ACC112 (cell line): ENCODE data around the gene CERS6.

ENCODE experiments used
- H2AFZ ChIP-seq: fragments of 200-600 bp; sonication (generic); one replicate; pipeline ENCODE4 v1.6.0; 2017; ENCODE audit warnings: antibody characterized with exemption, low read length; ENCODE audit not compliant: unreplicated experiment
- H3K27ac ChIP-seq: fragments of 200-600 bp; sonication (generic); 2 replicates; pipeline ENCODE4 v1.5.1; 2014; ENCODE audit warnings: low read depth, mild to moderate bottlenecking, antibody characterized with exemption, low read length, moderate library complexity
- H3K27me3 ChIP-seq: fragments of 200-600 bp; sonication (generic); 2 replicates; pipeline ENCODE4 v1.6.1; 2014; ENCODE audit warnings: mild to moderate bottlenecking, antibody characterized with exemption, low read length, moderate library complexity, mixed read lengths; ENCODE audit not compliant: insufficient read depth
- H3K36me3 ChIP-seq: fragments of 200-600 bp; sonication (generic); 2 replicates; pipeline ENCODE4 v1.6.1; 2016; ENCODE audit warnings: mild to moderate bottlenecking, antibody characterized with exemption, low read length, moderate library complexity, mixed read lengths; ENCODE audit not compliant: insufficient read depth
- H3K4me1 ChIP-seq: fragments of 200-600 bp; sonication (generic); one replicate; pipeline ENCODE4 v1.6.1; 2016; ENCODE audit warnings: low read length, mixed read lengths; ENCODE audit not compliant: insufficient read depth, unreplicated experiment, control insufficient read depth
- H3K4me3 ChIP-seq: fragments of 200-600 bp; sonication (generic); 2 replicates; pipeline ENCODE4 v1.5.1; 2014; ENCODE audit warnings: mild to moderate bottlenecking, low read depth, low read length
- H3K79me2 ChIP-seq: fragments of 200-600 bp; sonication (generic); one replicate; pipeline ENCODE4 v1.6.0; 2016; ENCODE audit warnings: low read length; ENCODE audit not compliant: control insufficient read depth, unreplicated experiment, insufficient read depth

CERS6 gene

GRCh38 chr2:168457190-168457895 is 1.3 kb downstream of the CERS6 start:
- Histone ChIP-seq H3K79me2 (peaks cover 60% of the 10 kb centered on the region), H2AFZ (peak overlapping the region; percentile 88), H3K27ac (no peak overlapping the region), H3K27me3 (no peaks in the 10 kb centered on the region), H3K36me3 (no peaks in the 10 kb centered on the region), H3K4me3 (peak overlapping the region; percentile 98), H3K4me1 (peaks cover 20% of the 10 kb centered on the region)

DNA sequence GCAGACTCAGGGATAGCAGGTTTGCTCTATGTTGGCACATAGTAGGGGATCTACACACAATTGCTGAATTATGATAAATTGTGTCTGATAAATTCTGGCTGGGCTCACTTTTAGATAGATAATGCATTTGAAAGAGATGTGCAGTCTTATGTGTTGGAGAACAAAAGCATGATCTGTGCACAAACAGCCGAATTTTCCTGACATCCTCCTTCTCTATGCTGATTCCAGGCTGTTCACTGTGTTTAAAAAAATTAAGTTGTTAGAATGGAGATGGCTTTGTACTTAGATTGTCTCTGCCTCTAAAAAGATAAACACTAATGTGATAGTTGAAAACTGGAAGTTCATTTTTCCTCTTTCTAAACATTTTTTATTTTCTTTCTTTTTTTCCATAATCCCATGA is 2.1 kb downstream of the CERS6 start:
- Histone ChIP-seq H3K36me3 (no peaks in the 10 kb centered on the region), H2AFZ (no peak overlapping the region), H3K4me1 (peaks cover 20% of the 10 kb centered on the region), H3K27me3 (no peaks in the 10 kb centered on the region), H3K79me2 (peaks cover 64% of the 10 kb centered on the region), H3K4me3 (peak overlapping the region; percentile 98), H3K27ac (no peak overlapping the region)

- no peaks in the 10 kb centered on the region for H3K27me3 ChIP-seq
- H3K36me3 ChIP-seq, result no peaks in the 10 kb centered on the region
- H2AFZ ChIP-seq, result no peak overlapping the region
- H3K4me3 ChIP-seq, result peak overlapping the region; percentile 98
- H3K79me2 ChIP-seq, result peaks cover 71% of the 10 kb centered on the region
- no peak overlapping the region for H3K27ac ChIP-seq
- H3K4me1 ChIP-seq, result peaks cover 20% of the 10 kb centered on the region
These were observed 3.2 kb downstream of the CERS6 start for GRCh38 chr2:168459256-168459655.

GRCh38 chr2:168460571-168460970 is 4.5 kb downstream of the CERS6 start:
- Histone ChIP-seq H3K27me3 (no peaks in the 10 kb centered on the region), H3K79me2 (peaks cover 76% of the 10 kb centered on the region), H2AFZ (no peak overlapping the region), H3K4me3 (no peak overlapping the region), H3K27ac (no peak overlapping the region), H3K36me3 (no peaks in the 10 kb centered on the region), H3K4me1 (peaks cover 12% of the 10 kb centered on the region)

GRCh38 chr2:168461178-168461941 is 5.3 kb downstream of the CERS6 start:
- Histone ChIP-seq H3K79me2 (peaks cover 77% of the 10 kb centered on the region), H2AFZ (no peak overlapping the region), H3K27ac (no peak overlapping the region), H3K4me1 (peaks cover 16% of the 10 kb centered on the region), H3K36me3 (no peaks in the 10 kb centered on the region), H3K4me3 (no peak overlapping the region), H3K27me3 (no peaks in the 10 kb centered on the region)

DNA sequence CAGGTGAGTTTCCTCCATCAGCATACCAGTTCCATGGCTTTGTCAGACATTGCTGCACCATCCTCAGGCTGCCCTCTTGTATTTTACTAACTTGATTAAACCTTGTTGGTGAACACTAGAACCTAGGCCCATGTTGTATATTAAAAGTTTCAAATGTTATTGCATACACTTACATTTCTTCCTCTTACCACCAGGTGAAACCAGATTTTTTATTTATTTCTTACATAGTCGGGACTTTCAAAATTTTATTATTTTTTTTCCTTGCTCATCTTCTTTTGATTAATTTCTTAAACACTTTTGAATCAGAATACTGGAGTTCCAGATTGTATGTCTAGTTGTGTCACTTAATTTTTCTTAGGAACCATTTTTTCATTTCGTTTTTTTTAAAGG is 5.9 kb downstream of the CERS6 start:
- Histone ChIP-seq H3K79me2 (peaks cover 77% of the 10 kb centered on the region), H3K27ac (no peak overlapping the region), H2AFZ (no peak overlapping the region), H3K27me3 (no peaks in the 10 kb centered on the region), H3K4me3 (no peak overlapping the region), H3K4me1 (peaks cover 22% of the 10 kb centered on the region), H3K36me3 (no peaks in the 10 kb centered on the region)

DNA sequence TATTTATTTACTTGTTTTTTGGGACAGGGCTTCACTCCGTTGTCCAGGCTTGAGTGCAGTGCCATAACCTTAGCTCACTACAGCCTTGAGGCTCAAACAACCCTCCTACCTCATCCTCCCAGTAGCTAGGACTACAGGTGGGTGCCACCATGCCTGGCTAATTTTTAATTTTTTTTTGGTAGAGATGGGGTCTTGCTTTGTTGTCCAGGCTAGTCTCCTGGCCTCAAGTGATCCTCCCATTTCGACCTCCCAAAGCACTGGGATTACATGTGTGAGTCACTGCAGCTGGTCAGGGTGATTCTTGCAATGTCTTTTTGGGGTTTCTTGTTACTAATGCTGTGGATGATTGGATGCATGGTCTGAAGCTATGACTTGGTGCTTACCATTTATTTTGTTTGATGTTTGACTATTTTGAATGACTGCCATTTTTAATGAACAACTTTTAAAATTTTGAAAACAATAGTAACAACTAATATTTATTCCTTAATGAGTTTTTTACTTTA is 6.5 kb downstream of the CERS6 start:
- H3K4me1 ChIP-seq, result peaks cover 23% of the 10 kb centered on the region

DNA sequence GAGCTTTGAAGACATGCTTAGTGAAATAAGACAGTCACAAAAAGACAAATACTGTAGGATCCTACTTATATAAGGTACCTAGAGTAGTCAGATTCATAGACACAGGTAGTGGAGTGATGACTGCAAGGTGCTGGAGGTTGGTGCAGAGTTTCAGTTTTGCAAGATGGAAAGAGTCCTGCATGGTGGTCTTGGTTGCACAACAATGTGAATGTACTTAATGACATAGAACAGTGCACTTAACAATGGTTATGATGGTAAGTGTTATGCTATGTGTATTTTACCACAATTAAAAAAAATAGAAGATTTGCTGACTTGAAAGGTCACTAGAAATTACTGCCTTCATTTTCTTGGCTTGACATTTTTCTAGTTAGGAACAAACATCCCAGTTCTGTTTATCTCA is 9.5 kb downstream of the CERS6 start:
- no peaks in the 10 kb centered on the region for H3K36me3 ChIP-seq
- H2AFZ ChIP-seq, result no peak overlapping the region
- no peak overlapping the region for H3K4me3 ChIP-seq
- H3K79me2 ChIP-seq, result peaks cover 67% of the 10 kb centered on the region
- peaks cover 13% of the 10 kb centered on the region for H3K4me1 ChIP-seq
- H3K27me3 ChIP-seq, result no peaks in the 10 kb centered on the region
- no peak overlapping the region for H3K27ac ChIP-seq

More for the DNA sequence above, 6.5 kb downstream of the CERS6 start:
- Histone ChIP-seq H3K4me3 (no peak overlapping the region), H3K27ac (no peak overlapping the region), H3K27me3 (no peaks in the 10 kb centered on the region), H2AFZ (no peak overlapping the region), H3K79me2 (peaks cover 77% of the 10 kb centered on the region), H3K36me3 (no peaks in the 10 kb centered on the region)

DNA sequence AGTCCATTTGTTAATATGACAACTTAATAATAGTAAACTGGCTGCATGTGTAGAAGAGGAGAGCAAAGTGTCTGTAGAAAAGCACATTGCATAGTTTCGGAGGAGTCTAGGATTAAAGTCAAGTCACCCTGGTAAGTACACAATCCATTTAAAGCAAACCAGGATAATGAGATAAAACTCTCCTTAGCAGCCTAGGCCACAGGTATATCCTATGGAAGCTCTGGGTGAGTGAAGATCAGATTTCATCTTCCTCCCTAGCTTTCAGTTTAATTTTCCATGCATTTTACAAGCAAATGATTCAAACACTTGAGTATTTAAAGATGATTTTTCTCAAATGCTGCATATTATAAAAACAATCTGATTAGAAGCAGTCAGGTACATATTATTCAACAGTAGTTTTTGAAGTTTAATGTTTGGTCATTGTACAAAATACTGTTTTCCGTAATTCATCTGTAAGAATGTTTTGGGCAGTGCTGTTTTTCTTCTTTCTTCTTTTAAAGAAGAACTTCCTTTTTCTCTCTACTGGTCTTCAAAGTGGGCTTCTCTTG is 10.2 kb downstream of the CERS6 start:
- H3K27me3 ChIP-seq, result no peaks in the 10 kb centered on the region
- peaks cover 13% of the 10 kb centered on the region for H3K4me1 ChIP-seq
- peaks cover 60% of the 10 kb centered on the region for H3K79me2 ChIP-seq
- H2AFZ ChIP-seq, result no peak overlapping the region
- H3K4me3 ChIP-seq, result peak overlapping the region; percentile 11; the same call in 1 of the 2 replicates
- no peaks in the 10 kb centered on the region for H3K36me3 ChIP-seq
- H3K27ac ChIP-seq, result no peak overlapping the region

DNA sequence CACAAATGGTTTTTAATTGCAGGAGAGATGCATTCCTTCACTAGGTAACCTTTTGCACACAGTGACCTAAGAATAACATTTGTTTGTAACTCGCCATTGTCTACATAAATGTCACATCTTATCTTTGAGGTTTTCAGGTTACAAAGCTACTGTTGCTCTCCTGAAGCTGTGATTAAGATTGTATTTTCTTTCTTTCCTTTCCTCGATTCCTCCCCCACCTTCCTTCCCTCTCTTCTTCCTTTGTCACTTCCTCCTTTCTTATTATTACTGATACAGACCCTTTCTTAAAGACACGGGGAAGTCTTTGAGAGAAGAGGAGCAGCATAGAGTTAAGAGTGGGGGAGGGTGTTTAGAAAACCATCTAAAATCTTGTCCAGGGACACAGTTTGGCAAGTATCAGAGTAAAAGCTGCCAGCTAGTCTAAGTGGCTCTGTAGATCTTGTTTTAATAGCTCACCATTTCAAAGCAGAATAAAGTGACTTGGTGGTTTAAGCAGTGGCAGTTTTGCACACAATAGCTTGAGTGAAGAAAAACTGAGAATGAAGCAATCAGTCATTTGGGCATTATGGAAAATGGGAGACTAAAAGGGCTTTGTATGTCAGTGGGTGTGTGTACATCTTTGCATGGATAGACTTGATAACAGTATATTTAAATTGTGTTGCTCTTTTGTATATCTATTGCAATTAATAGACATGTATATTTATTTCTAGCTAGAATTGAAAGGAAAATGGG is 10.9 kb downstream of the CERS6 start:
- peaks cover 13% of the 10 kb centered on the region for H3K4me1 ChIP-seq
- peaks cover 58% of the 10 kb centered on the region for H3K79me2 ChIP-seq
- H2AFZ ChIP-seq, result no peak overlapping the region
- H3K4me3 ChIP-seq, result peak overlapping the region; percentile 11; the same call in 1 of the 2 replicates
- H3K27ac ChIP-seq, result no peak overlapping the region
- no peaks in the 10 kb centered on the region for H3K36me3 ChIP-seq
- no peaks in the 10 kb centered on the region for H3K27me3 ChIP-seq
